GM18502 (cell line): ENCODE measurements around the gene SLC25A23.
"Not testable (repeated sequence)": the region's sequence is repeated elsewhere in the genome, so short reads cannot be mapped to it uniquely, and the experiment has no call there.

Source experiments
- ATAC-seq: cut with Tn5 transposase; IDR thresholded peaks from one replicate; pipeline ENCODE4 v1.9.1; 2021; ENCODE audit warnings: mild to moderate bottlenecking; ENCODE audit not compliant: unreplicated experiment, poor library complexity

Gene SLC25A23

GRCh38 chr19:6458695-6459261 is 814 bp downstream of the SLC25A23 start:
- ATAC-seq = no peak

DNA sequence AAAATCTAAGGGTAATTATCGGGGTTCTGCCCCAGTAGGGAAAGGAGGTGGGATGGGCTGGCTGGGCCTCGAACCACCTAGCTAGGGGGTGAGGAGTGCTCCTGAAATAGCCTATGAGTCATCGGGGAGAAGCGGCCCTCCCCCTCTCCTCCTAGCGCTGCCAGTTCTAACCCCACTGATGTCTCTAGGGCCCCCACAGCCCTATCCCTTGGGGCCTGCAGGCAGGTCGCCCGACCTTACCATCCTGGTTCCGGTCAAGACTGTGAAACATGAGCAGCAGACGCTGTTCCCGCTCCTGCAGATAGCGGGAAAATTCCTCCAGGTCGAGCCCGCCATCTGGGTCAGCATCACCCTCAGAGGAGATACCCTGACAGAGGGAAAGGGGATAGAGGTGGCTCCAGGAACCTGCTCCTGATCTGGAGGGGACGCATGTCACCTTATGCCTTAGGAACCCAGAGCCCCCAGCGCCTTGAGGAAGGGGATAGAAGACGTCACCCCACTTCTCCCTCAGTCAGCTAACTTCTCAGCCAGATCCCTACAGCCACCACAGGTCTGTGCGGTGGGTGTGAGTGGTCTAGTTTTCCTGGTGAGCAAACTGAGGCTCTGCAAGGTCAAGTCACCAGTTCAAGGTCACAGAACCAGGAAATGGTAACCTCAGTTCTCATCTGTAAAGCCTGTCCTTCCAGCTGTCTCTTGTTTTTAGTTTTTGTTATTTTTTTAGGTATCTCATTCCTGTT is 1.5 kb downstream of the SLC25A23 start:
- no peak for ATAC-seq

GRCh38 chr19:6455924-6456323 is 3.7 kb downstream of the SLC25A23 start:
- no peak for ATAC-seq

DNA sequence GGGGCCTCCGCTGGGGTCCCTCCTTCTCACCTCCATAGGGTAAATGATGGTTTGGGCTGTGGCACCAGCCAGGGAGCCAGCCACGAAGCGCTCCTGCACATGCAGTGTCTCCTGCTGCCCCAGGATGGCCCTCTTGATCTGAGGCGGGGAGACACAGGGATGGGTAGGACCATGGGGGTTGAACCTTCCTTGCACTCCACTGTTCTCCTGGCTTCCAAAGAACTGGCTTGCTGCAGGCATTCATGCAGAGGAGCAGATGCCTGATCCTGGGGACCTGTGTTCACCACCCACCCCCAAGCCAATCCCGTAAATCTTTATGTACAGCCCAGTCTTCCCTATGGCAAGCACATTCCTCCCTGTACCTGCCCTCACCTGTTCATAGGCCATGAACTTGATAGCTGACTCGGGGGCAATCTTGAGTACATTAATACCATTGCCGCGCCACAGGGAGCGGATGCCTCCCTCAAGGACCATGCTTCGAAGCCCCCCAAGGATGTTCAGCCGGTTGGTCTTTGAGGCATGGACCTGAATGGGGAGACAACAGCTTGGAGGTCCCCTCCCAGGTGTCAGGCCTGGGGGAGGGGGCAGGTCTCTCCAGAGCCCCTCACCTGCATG is 5.5 kb downstream of the SLC25A23 start:
- no peak for ATAC-seq

- ATAC-seq = no peak
Observed at GRCh38 chr19:6452899-6453298, 6.7 kb downstream of the SLC25A23 start.

DNA sequence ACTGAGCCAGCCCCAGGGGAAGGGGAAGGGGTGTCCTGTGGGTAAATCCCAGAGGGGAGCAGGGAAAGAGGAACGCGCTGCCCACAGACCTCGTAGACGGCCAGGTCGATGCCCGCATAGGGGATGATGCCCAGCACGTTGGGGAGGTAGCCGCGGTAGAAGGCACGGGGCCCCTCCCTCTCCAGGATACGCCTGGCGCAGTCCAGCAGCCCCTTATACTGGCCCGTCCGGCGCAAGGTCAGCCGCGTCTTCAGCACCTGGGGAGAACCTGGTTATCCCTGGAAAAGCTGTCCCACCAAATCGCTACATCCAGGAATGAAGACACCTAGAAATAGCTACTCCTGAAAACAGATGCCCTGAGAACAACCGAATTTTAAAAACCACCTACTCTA is 7.4 kb downstream of the SLC25A23 start:
- no peak for ATAC-seq

DNA sequence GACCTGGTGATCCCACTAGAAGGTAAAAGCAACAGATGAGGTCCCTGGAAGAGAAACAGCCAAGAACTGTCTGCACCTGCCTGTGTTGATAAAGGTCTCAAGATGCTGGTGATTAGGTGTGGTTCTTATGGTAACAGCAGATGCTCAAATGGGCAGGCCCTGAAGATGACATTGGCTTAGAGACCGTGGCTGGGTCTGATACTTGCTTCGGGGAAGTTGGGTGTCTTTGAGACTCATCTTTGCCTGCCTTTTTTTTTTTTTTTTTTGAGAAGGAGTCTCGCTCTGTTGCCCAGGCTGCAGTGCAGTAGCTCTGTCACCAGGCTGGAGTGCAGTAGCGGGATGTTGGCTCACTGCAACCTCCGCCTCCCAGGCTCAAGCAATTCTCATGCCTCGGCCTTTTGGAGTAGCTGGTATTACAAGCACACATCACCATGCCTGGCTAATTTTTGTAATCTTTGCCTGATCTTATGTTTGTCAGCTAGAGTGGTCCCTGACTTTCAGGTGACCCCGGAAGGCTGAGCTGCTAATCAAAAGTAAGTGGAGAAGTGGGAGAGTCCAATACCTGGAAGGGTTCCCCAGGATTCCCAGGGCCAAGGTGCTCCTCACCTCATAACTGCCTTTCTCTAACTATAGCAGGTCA is 7.9 kb downstream of the SLC25A23 start:
- no peak for ATAC-seq

DNA sequence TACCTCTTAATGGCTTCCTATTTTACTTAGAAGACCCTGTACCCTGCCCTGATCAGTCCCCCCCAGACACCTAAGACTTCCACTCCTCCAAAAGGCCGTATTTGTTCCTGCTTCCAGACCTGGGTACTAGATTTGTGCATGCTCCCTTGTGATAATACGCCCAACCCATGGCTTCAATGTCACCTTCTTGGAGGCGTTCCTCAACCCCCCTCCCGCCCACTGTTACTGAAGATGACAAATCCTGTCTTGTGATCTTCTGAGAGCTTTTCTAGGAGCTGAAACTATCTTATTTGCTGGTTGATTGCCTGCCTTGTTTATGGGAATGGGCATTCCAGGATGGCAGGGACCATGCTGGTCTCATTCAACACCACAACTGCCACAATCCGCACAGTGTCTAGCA is 9.4 kb downstream of the SLC25A23 start:
- ATAC-seq = no peak

GRCh38 chr19:6448045-6448444 is 11.5 kb downstream of the SLC25A23 start:
- ATAC-seq = no peak

GRCh38 chr19:6446452-6446851 is 13.1 kb downstream of the SLC25A23 start:
- no peak for ATAC-seq

DNA sequence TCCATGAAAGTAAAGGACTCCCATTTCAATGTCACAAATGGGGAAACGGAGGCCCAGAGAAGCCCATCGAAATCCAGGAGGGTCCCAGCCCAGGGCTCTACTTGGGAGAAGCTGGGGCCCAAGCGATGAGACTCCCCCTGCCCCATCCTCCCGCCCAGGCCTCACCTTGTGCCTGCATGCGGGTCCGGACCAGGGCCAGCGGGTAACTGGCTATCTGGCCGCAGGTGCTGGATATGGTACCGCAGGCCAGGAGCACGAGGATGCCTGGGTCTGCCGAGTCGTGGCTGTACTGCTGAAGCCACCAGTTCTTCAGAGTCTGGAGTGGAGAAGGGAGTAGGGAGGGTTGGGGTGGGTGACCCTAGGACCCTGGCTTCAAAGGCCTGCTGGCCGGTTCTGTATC is 15.6 kb downstream of the SLC25A23 start:
- no peak for ATAC-seq

DNA sequence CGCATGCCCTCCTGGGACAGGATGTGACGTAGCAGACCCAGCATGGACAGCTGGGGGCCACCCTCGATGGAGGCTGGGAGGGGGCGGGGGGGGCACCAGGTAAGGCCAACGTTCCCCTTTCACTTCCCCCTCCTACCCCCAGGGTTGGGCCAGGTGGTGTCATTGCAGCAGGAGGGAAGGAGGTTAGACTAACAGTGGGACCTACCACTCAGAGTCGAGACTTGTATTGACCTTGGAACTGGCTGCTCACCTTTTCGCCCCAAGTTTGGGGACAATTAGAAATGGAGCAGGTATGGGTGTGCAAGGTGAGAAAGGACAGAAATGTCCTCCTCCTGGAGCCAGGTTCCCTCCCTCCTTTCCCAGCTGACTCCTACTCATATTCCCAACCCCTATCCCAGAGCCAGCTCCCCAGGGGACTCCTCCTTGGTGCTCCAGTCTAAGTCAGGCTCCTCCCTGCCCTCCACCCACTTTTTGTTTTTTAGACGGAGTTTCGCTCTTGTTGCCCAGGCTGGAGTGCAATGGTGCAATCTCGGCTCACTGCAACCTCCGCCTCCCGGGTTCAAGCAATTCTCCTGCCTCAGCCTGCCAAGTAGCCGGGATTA is 17.4 kb downstream of the SLC25A23 start:
- ATAC-seq = no peak

DNA sequence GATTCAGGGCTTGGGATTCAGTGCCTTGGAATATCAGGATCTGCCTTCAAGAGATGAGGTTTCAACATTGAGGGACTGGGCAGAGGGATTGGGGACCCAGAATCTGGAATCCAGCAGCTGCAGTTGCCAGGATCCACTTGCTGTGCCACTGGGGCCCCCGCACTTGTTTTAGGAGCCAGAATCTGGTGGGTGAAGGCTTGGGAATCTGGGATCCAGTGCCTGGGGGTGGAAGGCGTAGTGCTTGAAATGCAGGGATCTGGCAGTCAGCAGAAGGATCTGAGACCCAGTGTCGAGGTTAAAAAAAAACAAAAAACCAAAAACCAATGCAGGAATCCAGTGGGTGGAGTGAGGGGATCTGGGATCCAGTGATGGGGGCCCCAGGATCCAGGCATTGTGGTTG is 18.7 kb downstream of the SLC25A23 start:
- ATAC-seq = no peak

- no peak for ATAC-seq
Observed at GRCh38 chr19:6439743-6440142, 19.8 kb downstream of the SLC25A23 start.

GRCh38 chr19:6433663-6434062 is 25.9 kb downstream of the SLC25A23 start, which contains the start of gene SLC25A41:
Gene SLC25A41 (minus strand): TSS chr19:6433763. CDS start chr19:6433693, 70 bp downstream.
- ATAC-seq = no peak

- no peak for ATAC-seq
Observed at GRCh38 chr19:6433165-6433564, 26.4 kb downstream of the SLC25A23 start.

- ATAC-seq = no peak
Observed at GRCh38 chr19:6431891-6432290, 27.7 kb downstream of the SLC25A23 start.

- no peak for ATAC-seq
Observed at GRCh38 chr19:6429419-6430221, 30.0 kb downstream of the SLC25A23 start.

GRCh38 chr19:6428692-6429418 is 30.7 kb downstream of the SLC25A23 start:
- ATAC-seq = not testable (repeated sequence)
